HG03280 (cell line): ENCODE results near the gene ANKRD26.
"Not testable (repeated sequence)": the region's sequence is repeated elsewhere in the genome, so short reads cannot be mapped to it uniquely, and the experiment has no call there.

Experiments used
- ATAC-seq: cut with Tn5 transposase; IDR thresholded peaks from one replicate; pipeline ENCODE4 v1.9.1; 2021; ENCODE audit warnings: mild to moderate bottlenecking, moderate library complexity; ENCODE audit not compliant: unreplicated experiment

Gene ANKRD26

DNA sequence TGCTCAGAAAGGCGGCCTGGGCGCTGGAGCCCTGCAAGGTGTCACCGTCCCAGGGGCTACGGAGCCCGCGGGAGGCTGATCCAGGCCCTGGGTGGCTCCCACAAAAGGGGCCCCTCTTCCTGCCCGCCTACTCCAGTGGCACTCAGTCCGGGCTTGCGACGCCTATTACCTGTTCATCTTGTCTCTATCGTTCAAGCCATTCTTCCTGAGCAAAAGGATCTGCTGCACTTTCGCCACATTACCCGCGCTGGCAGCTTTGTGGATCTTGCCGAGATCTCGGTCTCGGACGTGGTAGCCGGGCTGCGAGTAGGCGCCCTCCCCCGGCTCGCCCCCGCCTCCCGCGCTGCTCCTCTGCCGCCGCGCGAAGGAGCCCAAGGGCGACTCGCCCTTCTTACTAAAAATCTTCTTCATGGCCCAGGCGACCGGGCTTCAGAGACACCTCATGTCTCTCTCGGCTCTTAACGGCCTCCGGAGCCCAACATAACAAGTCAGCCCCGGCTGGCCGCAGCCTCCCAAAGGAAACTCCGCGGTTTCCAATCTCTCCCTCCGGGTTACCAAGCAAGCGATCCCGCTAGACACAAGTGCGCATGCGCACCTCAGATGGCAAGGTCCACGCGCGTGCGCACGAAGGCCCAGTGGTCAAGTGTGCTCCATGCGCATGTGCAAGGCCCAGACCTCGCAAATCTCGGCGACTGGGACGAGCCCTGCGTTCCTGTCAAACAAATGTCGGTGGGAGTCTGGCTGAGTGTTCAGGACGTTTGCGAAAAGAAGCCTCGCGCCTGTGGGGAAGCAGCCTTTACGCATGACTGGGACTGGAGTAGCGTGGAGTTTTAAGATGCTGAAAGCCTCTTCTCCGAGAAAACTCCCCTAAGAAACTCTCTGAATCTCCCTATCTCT is at the start of gene ANKRD26:
TSS of gene ANKRD26 (minus strand) at position 579 of the 897 bp plus-strand sequence. CDS start at position 411, 168 bp downstream.
- ATAC-seq: peak; percentile 79

DNA sequence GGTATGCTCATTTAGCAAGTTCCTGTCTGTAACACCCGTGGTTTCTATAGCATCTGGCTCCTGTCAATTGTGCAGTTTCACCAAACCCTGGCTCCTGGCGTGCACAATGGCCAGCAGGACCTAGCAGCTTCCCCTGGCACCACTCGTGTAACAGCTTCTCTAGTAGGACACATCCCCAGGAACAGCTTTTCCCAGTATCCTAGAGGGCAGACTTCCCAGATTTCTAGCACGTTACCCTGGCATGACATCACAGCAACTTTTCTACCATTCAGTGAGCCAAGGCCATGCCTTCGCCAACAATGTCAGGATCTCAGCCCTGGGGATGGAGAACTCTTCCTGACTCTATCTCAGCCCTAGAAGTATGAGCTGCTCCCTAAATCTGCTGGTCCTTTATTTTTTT is 47.4 kb upstream of the ANKRD26 start:
- no peak for ATAC-seq

DNA sequence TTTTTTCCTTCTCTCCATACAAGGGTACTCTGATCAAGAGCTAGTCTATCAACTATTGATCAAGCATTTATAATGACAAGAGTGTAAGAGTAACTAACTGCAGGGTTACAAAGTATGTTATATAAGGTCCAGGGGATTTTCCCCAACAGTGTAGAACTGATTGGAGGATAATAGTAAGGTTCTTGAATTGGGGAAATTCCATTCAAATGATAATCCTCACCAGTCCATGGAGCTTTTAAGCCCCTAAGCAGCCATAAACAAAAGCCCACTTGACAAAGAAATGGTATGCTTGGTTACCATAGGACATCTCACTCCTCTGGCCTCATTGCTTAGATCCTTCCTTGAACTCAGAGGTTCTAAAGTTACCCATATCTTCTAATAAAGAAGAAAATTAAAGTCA is 45.6 kb upstream of the ANKRD26 start:
- no peak for ATAC-seq

- no peak for ATAC-seq
These were observed 43.4 kb upstream of the ANKRD26 start for GRCh38 chr10:27143686-27144085.

DNA sequence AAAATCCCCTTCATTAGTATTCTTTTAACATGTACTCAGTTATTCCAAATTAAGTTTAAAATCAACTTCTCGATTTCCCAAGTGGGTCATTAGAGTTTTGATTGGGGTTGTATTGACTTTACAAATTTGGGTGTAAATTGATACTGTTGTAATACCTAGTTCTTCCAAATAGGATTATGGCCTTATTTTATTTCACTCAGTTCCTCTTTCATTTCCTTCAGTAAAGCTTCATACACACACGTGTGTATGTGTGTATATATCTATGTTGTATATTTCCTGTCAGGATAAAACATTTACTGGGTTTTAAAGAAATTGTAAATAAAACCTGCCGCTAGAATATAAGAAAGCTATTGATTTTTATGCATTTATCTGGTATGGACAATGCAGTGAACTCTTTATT is 38.0 kb upstream of the ANKRD26 start:
- no peak for ATAC-seq

DNA sequence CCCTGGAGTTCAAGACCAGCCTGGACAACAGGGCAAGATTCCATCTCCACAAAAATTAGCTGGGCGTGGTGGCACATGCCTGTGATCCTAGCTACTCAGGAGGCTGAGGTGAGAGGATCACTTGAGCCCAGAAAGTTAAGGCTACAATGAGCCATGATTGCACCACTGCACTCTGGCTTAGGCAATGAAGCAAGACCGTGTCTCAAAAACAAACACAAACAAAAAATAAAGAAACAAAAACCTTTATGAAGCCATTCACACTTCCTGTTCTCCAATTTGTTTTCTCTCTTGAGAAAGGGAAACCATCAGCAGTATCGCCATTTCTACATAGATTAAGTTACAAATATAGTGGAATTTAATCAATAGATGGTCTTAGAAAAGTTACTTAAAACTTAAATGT is 34.1 kb upstream of the ANKRD26 start:
- no peak for ATAC-seq

DNA sequence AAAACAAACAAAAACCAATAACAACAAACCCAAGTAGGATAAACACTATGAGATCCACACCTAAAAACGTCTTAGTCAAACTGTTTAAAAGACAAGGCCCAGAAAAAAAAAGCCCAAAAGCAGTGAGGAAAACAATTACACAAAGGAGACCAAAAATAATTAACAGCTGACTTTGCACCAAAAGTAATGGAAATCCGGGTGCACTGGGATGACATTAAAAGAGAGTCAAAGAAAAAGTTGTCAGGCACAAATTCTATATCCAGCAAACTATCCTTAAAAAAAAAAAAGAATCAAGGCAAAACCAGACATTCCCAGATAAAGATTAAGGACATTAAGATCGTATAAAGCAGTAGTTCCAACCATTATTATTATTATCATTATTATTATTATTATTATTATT is 7.9 kb upstream of the ANKRD26 start:
- ATAC-seq: no peak

DNA sequence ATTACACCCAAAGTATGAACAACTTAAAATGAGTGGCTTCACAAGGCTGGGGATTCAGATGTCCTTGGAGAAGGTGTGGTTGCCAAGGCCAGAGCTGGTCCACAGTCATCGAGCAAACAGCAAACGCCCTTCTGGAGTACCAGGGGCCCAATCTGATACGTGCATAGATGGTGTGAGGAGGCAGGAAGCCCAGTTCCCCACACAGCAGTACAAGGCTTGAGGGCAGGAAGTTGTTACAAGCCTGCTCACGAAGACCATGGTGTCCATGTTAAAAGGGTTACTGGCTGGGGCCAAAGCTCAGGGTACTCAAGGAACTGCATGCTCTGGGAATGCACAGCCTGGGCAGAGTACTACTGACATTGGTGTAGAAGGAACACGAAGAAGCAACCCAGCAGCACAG is 4.6 kb upstream of the ANKRD26 start:
- ATAC-seq: no peak

DNA sequence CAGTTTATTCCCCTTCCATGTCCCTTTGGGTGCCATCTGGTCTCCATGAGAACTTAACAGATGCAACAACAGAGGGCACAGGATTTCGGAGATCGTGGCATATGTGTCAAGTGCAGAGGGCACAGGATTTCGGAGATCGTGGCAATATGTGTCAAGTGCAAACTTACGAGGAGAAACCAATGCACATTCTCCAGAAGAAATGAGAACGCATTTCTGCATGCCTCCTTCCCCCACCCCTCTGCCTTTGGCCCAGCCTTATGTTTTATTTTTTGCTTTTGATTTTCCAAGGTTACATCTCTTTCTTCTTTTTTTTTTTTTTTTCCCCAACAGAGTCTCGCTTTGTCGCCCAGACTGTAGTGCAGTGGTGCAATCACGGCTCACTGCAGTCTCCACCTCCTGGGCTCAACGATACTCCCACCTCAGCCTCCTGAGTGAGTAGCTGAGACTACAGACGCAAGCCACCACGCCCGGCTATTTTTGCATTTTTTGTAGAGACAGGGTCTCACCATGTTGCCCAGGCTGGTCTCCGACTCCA is 586 bp upstream of the ANKRD26 start:
- ATAC-seq: no peak

DNA sequence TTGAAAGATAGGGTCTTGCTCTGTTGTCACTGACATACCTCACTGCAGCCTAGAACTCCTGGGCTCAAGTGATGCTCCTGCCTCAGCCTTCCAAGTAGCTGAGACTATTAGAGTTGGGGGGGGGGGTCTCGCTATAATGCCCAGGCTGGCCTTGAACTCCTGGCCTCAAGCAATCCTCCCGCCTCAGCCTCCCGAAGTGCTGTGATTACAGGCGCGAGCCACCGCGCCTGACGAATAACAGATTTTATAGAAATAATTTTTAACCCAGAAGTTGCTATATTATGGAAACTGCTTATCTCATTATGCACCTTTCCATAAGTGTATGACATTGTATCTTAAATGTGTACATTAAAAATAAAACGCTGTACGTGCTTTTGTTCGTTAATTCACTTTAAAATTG is 846 bp downstream of the ANKRD26 start:
- ATAC-seq: no peak

GRCh38 chr10:27088119-27089044 is 11.9 kb downstream of the ANKRD26 start:
- no peak for ATAC-seq

- ATAC-seq: no peak
These were observed 27.7 kb downstream of the ANKRD26 start for GRCh38 chr10:27072436-27073114.

DNA sequence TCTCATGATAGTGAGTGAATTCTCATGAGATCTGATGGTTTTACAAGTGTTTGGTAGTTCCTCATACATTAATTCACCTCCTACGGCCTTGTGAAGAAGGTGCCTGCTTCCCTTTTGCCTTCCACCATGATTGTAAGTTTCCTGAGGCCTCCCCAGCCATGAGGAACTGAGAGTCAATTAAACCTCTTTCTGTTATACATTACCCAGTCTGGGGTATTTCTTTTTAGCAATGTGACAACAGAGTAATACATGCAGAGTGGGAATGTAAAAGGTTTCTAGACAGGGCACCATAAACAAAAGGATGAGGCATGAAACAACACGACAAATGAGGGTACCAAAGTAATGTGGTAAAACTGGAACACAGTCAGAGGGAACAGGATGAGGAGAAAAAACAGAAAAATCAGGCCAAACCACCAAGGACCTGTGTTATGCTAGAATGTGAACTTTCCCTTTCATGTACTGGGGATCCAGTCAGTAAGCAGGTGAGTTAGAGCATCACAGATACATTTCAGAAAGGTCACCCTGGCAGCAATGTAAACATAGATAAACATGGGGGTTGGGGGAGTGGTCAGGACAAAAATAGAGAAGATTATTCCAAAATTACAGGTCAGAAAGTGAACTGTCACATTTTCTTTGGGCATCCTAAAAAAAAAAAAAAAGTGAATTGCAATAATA is 31.9 kb downstream of the ANKRD26 start:
- ATAC-seq: no peak

DNA sequence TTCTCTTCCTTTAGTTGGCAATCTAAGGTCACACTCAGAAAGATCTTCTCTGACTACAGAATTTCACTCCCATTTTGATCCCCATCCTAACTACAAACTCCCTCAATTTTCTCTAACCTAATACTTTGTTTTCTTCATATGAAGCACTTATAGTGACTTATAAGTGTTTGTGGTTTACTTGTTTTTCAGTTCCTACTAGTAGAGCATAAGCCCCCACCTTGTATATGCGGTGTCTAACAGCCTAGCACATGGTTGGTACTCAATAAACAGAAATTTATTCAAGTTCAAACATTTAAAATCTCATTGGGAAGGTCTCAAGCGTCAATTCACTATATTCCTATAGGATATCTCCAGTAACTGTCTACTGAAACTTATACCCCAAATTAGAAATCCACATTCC is 35.2 kb downstream of the ANKRD26 start:
- ATAC-seq: no peak

DNA sequence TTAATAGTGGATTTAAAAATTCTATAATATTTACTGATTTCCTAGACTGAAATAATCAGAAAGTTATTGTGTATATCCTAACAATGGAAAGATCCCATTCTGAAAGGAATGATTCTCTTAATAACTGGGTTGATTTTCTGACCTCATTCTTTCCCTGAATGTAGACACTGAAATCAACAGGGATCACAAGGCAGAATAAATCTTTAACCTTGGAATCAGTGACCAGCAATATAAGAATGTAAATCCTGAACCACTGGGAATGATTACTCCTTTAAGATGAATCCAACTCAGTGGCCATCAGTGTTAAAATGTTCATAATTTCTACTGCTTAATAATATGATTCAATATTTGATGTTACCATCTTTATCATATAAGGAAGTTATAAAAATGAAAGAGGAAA is 47.6 kb downstream of the ANKRD26 start:
- ATAC-seq: no peak

DNA sequence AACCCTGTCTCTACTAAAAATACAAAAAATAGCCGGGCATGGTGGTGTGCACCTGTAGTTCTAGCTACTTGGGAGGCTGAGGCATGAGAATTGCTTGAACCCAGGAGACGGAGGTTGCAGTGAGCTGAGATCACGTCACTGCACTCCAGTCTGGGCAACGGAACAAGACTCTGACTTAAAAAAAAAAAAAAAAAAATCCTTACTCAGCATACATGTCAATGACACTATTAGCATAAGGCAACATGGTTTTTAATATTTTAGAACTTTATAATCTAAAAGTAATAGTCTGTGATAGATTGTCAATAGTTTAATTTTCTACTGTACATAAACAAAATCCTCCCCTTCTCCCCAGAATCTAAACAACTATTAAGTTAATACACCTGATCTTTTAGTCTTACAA is 55.0 kb downstream of the ANKRD26 start:
- not testable (repeated sequence) for ATAC-seq

- ATAC-seq: no peak
These were observed 59.1 kb downstream of the ANKRD26 start for GRCh38 chr10:27041196-27041595.

DNA sequence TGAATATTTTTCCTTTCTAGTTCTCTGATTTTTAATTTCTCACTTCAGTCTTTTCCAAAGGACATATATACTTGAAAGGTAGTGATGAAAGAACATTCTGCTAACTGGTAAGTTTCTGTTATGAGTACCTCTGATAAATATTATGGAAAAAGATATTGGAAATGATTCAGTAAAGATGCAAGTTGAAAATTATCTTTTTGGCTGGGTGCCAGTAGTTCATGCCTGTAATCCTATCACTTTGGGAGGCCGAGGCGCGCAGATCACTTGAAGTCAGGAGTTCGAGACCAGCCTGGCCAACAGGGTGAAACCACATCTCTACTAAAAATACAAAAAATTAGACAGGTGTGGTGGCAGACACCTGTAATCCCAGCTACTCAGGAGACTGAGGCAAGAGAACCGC is 62.1 kb downstream of the ANKRD26 start:
- ATAC-seq: no peak

- ATAC-seq: no peak
These were observed 65.1 kb downstream of the ANKRD26 start for GRCh38 chr10:27035163-27035562.

- ATAC-seq: no peak
These were observed 70.2 kb downstream of the ANKRD26 start for GRCh38 chr10:27030060-27030459.
